ENCODE data around the gene FAM13A. TPM values are rescaled to one million over a fixed set of nuclear protein-coding genes. Genes with fewer than 3 reads are reported as not detected.

The FAM13A gene
- total and polyA plus RNA-seq, 9 of the 15 experiments (the other 6 are each of a cell fraction or from before 2014, with no cell fraction given) = 11.3 to 23.3 (median 14.7) TPM

- no TSS peak for BruUV-seq (replicated peaks)
- WGBS (ENCODE audit: insufficient coverage, low coverage, missing lambda C conversion rate) = 70% methylated on average over 2 of the region's 2 CpGs
- Histone ChIP-seq H3K4me2 (ENCODE audit: insufficient read depth, low read length) (no peak overlapping the region), H3K27me3 (ENCODE audit: control insufficient read depth in 2 of 2, insufficient read depth in 2 of 2, low read length in 2 of 2) (no peaks in the 10 kb centered on the region), H3K4me1 (replicated peaks in 1 of 2; ENCODE audit: control insufficient read depth in 2 of 2, insufficient read depth in 2 of 2, low read length in 2 of 2) (no peaks in the 10 kb centered on the region; a peak in 1 of 5 replicates), H3K9ac (ENCODE audit: insufficient read depth in 1 of 2, low read depth in 2 of 2, low read length in 2 of 2) (no peak overlapping the region), H3K79me2 (ENCODE audit: control insufficient read depth, insufficient read depth, low read length) (no peaks in the 10 kb centered on the region), H2AFZ (ENCODE audit: low read depth, low read length) (no peak overlapping the region), H3K4me3 (no peak overlapping the region), H3K27ac (ENCODE audit: extremely low read depth, low read depth, low read length) (no peak overlapping the region), H3K9me1 (ENCODE audit: control insufficient read depth, insufficient read depth, low read length) (no peaks in the 10 kb centered on the region), H3K9me3 (replicated peaks; ENCODE audit: control insufficient read depth, insufficient read depth, low read depth, low read length) (no peaks in the 10 kb centered on the region), H3K36me3 (ENCODE audit: control insufficient read depth, insufficient read depth, low read length) (no peaks in the 10 kb centered on the region; the same call in 2 of the 3 replicates), H4K20me1 (replicated peaks; ENCODE audit: control insufficient read depth, insufficient read depth, low read length) (no peaks in the 10 kb centered on the region)
- CTCF ChIA-PET (ENCODE audit: low intra/inter-chr PET ratio) = no interaction called here
- TF ChIP-seq SMAD2 (IDR thresholded peaks at IDR 0.05; ENCODE audit: low read depth, low read length) (no peak), ZBTB11 (CRISPR knock-in tag; IDR thresholded peaks at IDR 0.05) (no peak), REST (IDR thresholded peaks at IDR 0.05; ENCODE audit: borderline replicate concordance) (no peak), REST (CRISPR knock-in tag; IDR thresholded peaks at IDR 0.05; ENCODE audit: low read depth) (no peak), CCNT2 (IDR thresholded peaks at IDR 0.05; ENCODE audit: borderline replicate concordance, extremely low read depth, insufficient read length, low read depth, low read length) (no peak), CBX8 (IDR thresholded peaks at IDR 0.05; ENCODE audit: borderline replicate concordance, extremely low read depth, low read depth, low read length, poor library complexity, severe bottlenecking) (no peak)
- ATAC-seq (no peak), DNase-seq (ENCODE audit: extremely low read depth in 1 of 4, low spot score in 3 of 4) (no peak), FAIRE-seq (no peak)
- intact Hi-C loops (cut with micrococcal nuclease) = no loop called here
- POLR2A ChIA-PET = no interaction called here
- in situ Hi-C loops (cut with MboI) = no loop called here
Observed at GRCh38 chr4:88967883-88968331, 89.1 kb downstream of the FAM13A start.

Measured in K562 (cell line).